Duodenal mucosa (tissue), 2 donors: Measurements from ENCODE around the gene MAD1L1.

Experiments used
- H3K27ac ChIP-seq: one replicate; pipeline ENCODE4 v1.7.0; 2013; ENCODE audit warnings: low read depth, low read length
- H3K27me3 ChIP-seq, 2 donors: one replicate each; pipeline ENCODE4 v1.7.0; 2013; ENCODE audit warnings: low read length in 2 of 2, control low read depth in 1 of 2; ENCODE audit not compliant: insufficient read depth in 2 of 2, control insufficient read depth in 1 of 2
- H3K36me3 ChIP-seq, 2 donors: one replicate each; pipeline ENCODE4 v1.7.0; 2013; ENCODE audit warnings: low read length in 2 of 2, control low read depth in 1 of 2; ENCODE audit not compliant: insufficient read depth in 2 of 2, control insufficient read depth in 1 of 2
- H3K4me1 ChIP-seq, 2 donors: one replicate each; pipeline ENCODE4 v1.7.0; 2013; ENCODE audit warnings: low read length in 2 of 2, control low read depth in 1 of 2; ENCODE audit not compliant: insufficient read depth in 2 of 2, control insufficient read depth in 1 of 2
- H3K4me3 ChIP-seq, 2 donors: one replicate each; pipeline ENCODE4 v1.7.0; 2013; ENCODE audit warnings: low read length in 2 of 2, low read depth in 1 of 2
- H3K9ac ChIP-seq, 2 donors: one replicate each; pipeline ENCODE4 v1.7.0; 2013; ENCODE audit warnings: low read length in 2 of 2, low read depth in 1 of 2
- H3K9me3 ChIP-seq, 2 donors: one replicate each; pipeline ENCODE4 v1.7.0; 2013; ENCODE audit warnings: low read length in 2 of 2, control low read depth in 1 of 2; ENCODE audit not compliant: control insufficient read depth in 1 of 2

MAD1L1 gene

DNA sequence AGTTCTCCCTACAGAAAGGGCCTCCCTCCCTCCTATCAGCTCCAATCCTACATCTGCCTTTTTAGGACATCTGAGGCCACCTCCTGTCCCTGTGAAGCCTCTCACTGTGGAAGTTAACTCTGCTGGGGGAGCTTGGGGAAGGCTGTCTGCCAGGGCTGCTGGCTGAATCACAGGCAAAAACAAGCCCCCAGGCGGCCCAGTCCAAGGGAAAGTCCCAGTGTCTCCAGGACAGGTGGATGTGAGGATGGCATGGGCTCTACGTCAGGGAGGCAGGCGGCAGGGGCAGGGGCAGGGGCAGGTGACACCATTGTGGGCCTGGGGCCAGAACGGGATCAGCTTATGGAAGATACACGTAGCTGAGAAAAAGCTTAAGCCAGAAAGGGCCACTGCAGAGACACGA, 240.2 kb downstream of the MAD1L1 start:
- Histone ChIP-seq H3K27ac (no peak overlapping the region), H3K27me3 (no peaks in the 10 kb centered on the region)

DNA sequence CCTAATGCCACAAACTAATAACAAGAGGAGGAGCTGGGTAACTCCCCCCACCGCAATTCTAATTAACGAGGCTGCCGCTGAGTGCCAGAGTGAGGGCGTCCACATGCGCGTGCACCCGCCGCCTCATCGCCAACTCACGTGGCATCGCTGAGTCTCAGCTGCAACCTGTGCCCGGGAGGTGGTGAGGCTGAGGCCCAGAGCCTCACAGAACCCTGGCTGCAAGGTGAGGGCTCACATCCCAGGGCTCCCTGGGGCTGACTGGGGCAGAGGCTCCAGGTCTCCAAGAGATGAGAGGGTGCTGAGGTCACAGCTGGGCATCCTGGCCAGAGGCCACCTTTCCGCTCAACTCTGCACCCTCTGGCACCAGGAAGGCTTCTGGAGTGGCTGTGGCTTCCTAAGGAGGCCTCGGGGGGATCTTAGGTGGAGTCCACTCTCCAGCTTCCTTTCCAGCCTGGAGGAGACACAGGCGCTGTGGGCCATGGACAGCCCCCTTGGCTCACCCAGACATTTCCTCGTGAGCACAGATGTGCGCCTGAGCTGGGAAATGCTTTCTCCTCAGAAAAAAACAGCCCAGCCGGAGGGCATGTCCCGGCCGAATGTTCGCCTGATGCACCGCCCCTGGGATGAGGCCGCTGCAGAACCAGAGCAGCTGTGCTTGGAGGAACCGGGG, 242.6 kb downstream of the MAD1L1 start:
- no peaks in the 10 kb centered on the region for H3K9me3 ChIP-seq
- H3K36me3 ChIP-seq, result peaks cover 0 to 2% of the 10 kb centered on the region in 2 donors
- no peak overlapping the region for H3K4me3 ChIP-seq
- H3K4me1 ChIP-seq, result peaks cover 5 to 9% of the 10 kb centered on the region in 2 donors
- H3K27me3 ChIP-seq, result no peaks in the 10 kb centered on the region
- H3K27ac ChIP-seq, result no peak overlapping the region
- H3K9ac ChIP-seq, result no peak overlapping the region

More for the DNA sequence above, 240.2 kb downstream of the MAD1L1 start:
- H3K9me3 ChIP-seq, result no peaks in the 10 kb centered on the region
- no peak overlapping the region for H3K4me3 ChIP-seq
- no peak overlapping the region for H3K9ac ChIP-seq
- peaks cover 5 to 9% of the 10 kb centered on the region in 2 donors for H3K4me1 ChIP-seq
- H3K36me3 ChIP-seq, result no peaks in the 10 kb centered on the region

DNA sequence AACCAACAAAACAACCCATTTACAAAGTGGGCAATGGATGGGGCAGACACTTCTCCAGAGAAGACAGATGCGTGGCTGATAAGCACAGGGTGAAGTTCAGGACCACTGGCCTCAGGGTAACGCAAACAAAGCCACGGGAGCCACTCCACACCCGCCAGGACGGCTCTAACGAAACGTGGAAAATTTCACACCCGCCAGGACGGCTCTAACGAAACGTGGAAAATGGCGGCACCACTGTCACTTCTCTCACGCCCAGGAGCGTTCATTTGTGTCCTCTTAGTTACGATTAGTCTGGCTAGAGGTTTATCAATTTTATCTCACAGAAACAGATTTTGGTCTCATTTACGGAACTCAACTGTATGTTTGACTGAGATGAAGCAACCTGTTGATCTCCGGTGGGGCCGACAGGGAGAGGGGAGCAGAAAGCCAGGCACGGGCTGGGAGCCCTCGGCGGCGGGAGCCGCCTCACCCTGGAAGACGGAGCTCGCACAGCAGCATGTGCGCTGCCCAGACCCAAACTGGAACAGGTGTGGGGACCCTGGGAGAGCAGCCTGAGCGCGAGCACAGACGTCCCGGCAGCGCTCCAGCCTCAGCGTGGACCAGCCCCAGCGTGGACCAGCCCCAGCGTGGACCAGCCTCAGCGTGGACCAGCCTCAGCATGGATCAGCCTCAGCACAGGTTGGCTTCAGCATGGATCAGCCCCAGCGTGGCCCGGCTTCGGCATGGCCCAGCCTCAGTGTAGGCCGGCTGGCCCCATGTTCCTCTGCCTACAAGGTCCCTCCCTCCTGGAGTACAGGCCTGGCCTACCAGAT, 243.5 kb downstream of the MAD1L1 start:
- Histone ChIP-seq H3K9ac (no peak overlapping the region), H3K9me3 (no peaks in the 10 kb centered on the region), H3K4me1 (peaks cover 5 to 9% of the 10 kb centered on the region in 2 donors), H3K27me3 (no peaks in the 10 kb centered on the region), H3K36me3 (peaks cover 0 to 2% of the 10 kb centered on the region in 2 donors), H3K27ac (no peak overlapping the region), H3K4me3 (no peak overlapping the region)

DNA sequence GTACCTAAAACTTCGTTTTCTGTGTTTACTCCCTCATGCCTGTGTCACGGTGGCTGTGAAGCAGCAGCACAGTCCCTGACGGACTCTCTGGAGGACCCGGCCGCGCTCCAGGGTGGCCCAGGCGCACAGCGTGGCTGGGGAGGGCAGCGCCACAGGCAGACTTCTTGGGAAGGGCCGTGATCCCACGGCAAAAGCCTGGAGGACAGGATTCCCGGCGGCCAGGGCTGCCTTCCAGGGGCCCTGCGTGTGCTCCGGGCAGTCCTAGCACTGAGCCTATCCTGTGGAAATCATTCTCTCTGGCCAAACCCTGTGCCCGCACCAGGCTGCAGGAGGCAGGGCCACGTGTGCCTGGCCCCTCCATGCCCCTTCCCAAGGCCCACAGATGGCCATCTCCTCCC, 244.2 kb downstream of the MAD1L1 start:
- Histone ChIP-seq H3K27ac (no peak overlapping the region), H3K27me3 (no peaks in the 10 kb centered on the region), H3K9me3 (no peaks in the 10 kb centered on the region), H3K9ac (no peak overlapping the region), H3K4me1 (peaks cover 3 to 5% of the 10 kb centered on the region in 2 donors), H3K4me3 (no peak overlapping the region), H3K36me3 (peaks cover 0 to 2% of the 10 kb centered on the region in 2 donors)

DNA sequence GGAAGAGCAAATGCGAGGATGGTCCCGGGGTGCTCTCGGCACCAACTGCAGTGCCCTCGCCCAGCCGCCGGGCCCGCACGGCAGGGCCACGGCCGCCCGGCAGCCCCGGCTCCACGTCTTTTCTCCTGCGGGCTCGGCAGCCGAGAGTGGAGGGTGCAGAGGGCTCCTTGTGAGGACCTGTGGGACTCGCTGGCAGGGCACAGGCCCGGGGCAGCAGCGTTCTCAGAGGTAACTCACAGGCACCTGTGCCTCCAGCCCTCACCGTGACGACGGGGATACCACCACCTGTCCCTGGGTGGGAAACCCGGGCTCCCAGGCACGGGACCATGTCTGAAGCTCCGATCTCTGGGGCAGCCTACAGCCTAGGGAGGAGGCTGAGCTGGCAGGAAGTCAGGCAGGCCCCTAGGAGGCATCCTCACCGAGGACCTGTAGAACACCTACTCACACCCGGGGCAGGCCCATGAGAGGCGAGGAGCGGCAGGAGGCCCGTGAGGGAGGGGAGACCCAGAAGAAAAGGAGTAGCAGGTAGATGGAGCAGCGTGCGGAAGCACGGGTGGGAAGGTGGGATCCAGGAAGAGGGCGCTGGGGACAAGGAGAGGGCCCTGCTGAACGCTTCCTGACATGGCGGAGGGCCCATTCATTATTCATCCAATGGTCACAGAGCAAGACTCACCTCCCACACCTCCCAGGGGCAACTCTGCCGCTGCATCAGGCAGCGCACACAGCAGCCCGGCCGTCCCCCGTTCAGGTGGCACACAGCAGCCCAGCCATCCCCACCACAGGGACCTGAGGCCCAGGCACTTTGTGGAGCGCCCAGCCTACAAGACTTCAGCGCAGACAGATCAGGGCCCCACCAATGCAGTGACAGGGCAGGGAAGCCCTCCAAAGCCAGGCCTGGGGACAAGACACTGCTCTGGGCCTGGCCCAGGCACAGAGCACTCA, 244.9 kb downstream of the MAD1L1 start:
- Histone ChIP-seq H3K27me3 (no peaks in the 10 kb centered on the region), H3K4me3 (no peak overlapping the region), H3K27ac (no peak overlapping the region), H3K36me3 (peaks cover 0 to 2% of the 10 kb centered on the region in 2 donors), H3K9ac (no peak overlapping the region), H3K4me1 (no peaks in the 10 kb centered on the region), H3K9me3 (no peaks in the 10 kb centered on the region)

DNA sequence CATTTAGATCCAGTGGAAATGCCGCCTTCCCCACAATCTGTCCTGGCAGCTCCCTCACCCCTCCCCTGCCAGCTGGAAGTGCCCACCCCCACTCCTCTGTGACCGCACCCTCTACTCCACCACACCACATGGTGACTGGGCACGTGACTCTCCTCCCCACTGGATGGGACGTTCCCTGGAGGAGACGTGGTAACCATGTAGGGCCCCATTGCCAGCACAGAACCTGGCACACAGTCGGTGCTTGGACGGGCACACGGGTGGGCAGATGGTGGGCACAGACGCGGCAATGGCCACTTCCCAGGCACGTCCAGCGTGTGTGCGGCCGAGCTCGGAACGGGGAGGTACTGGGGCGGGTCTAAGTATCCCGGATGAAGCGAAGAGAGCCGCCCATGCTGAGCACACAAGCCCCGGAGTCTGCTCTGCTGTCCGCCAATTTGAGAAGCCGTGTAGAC, 245.6 kb downstream of the MAD1L1 start:
- Histone ChIP-seq H3K4me3 (no peak overlapping the region), H3K36me3 (peaks cover 0 to 2% of the 10 kb centered on the region in 2 donors), H3K4me1 (no peaks in the 10 kb centered on the region), H3K27me3 (no peaks in the 10 kb centered on the region), H3K9ac (no peak overlapping the region), H3K9me3 (no peaks in the 10 kb centered on the region), H3K27ac (no peak overlapping the region)

DNA sequence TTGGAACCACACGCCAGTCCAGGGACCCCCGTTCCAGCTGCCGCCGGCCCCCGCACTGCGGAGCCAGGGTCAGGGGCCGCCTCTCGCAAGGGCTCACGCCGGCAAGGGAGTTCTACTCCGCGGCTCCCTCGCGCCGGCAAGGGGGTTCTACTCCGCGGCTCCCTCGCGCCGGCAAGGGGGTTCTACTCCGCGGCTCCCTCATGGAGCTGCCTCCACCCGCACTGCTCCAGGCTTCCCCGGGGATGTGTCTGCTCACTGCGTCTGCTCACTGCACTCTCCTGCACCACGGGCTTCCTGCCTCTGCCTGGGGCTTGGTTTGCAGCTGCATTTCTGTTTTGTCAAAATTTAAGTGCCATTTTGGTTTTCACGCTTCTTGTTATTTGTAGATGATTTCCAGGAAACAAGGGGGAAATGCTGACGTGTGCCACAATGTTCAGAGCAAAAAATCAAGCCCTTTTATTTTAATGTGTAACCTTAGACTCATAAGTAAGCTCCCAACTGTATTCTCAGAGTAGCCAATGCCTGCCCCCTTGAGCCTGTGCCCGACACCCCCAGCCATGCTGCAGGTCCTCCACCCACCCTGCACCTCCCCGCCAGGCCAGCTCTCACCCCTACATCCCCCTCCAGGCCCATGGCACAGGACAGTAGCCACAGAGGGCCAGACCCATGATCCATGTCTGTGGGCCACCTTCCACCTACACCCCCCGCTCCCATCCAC, 246.2 kb downstream of the MAD1L1 start:
- Histone ChIP-seq H3K9ac (no peak overlapping the region), H3K4me3 (no peak overlapping the region), H3K4me1 (no peaks in the 10 kb centered on the region), H3K36me3 (peaks cover 0 to 2% of the 10 kb centered on the region in 2 donors), H3K9me3 (no peaks in the 10 kb centered on the region), H3K27ac (no peak overlapping the region), H3K27me3 (no peaks in the 10 kb centered on the region)

DNA sequence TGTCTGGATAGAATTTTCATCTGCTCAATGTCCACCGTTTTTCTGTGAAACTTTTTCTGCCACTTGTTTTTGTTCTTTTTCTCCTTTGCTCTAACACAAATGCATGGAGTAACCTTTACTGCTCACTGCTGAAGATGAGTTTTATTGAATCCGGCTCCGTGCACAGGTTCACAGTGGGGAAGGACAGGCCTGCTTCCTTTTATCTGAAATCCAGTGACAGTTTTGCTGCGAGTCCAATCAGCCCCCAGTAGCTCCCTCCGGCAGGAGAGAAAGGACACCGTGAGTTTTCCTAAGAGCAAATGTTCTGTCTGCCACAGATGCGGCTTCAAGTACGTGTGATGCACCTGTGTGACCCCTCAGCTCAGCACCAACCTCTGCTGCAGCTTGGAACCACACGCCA, 246.8 kb downstream of the MAD1L1 start:
- H3K27me3 ChIP-seq, result no peaks in the 10 kb centered on the region
- no peak overlapping the region for H3K27ac ChIP-seq
- H3K36me3 ChIP-seq, result peaks cover 0 to 2% of the 10 kb centered on the region in 2 donors
- H3K9ac ChIP-seq, result no peak overlapping the region
- no peaks in the 10 kb centered on the region for H3K4me1 ChIP-seq
- no peaks in the 10 kb centered on the region for H3K9me3 ChIP-seq
- H3K4me3 ChIP-seq, result no peak overlapping the region

DNA sequence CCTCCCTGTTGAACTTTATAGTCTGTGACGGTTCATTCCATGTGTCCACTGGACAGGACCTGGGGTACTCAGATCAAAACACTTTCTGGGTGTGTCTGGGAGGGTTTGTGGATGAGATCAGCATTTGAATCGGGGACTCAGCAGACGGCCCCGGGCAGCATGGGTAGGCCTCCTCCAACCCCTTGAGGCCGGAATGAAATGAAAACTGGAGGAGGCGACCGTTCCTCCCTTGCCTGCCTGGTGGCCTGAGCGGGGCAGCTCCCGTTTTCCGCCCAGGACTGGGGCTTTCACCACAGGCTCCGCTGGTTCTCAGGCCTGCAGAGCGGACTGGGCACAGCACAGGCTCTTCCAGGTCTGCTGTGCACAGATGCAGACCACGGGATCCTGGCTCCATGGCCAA, 247.7 kb downstream of the MAD1L1 start:
- Histone ChIP-seq H3K4me3 (no peak overlapping the region), H3K4me1 (no peaks in the 10 kb centered on the region), H3K9ac (no peak overlapping the region), H3K9me3 (no peaks in the 10 kb centered on the region), H3K27ac (no peak overlapping the region), H3K27me3 (no peaks in the 10 kb centered on the region), H3K36me3 (peaks cover 2% of the 10 kb centered on the region in 2 donors)
